Measurements from ENCODE around the gene XPR1.
"Not testable (repeated sequence)": the region's sequence is repeated elsewhere in the genome, so short reads cannot be mapped to it uniquely, and the experiment has no call there.

XPR1 gene

DNA sequence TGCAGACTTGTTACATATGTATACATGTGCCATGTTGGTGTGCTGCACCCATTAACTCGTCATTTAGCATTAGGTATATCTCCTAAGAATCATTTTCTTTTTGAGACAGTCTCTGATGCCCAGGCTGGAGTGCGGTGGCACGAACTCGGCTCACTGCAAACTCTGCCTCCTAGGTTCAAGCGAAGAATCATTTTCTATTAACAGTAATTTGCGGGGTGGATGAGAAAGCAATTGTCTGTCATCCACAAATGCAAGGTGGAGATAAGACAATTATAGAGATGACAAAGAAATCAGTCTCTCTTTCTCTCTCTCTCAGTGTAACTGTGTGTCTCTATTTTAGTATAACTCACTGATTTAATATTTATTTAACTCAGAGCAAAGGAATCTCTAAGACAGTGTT lies 149.9 kb downstream of the XPR1 start:
- in situ Hi-C loops (cut with MboI; ENCODE audit: low sequenced_read_pairs, unreplicated experiment), result no loop called here
- DNase-seq (ENCODE audit: low spot score), result no peak
- TF ChIP-seq, protein P1, sequence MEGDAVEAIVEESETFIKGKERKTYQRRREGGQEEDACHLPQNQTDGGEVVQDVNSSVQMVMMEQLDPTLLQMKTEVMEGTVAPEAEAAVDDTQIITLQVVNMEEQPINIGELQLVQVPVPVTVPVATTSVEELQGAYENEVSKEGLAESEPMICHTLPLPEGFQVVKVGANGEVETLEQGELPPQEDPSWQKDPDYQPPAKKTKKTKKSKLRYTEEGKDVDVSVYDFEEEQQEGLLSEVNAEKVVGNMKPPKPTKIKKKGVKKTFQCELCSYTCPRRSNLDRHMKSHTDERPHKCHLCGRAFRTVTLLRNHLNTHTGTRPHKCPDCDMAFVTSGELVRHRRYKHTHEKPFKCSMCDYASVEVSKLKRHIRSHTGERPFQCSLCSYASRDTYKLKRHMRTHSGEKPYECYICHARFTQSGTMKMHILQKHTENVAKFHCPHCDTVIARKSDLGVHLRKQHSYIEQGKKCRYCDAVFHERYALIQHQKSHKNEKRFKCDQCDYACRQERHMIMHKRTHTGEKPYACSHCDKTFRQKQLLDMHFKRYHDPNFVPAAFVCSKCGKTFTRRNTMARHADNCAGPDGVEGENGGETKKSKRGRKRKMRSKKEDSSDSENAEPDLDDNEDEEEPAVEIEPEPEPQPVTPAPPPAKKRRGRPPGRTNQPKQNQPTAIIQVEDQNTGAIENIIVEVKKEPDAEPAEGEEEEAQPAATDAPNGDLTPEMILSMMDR (IDR thresholded peaks at IDR 0.05; ENCODE audit: borderline replicate concordance, control extremely low read depth, extremely low read depth, insufficient read depth, missing control alignments), result no peak

DNA sequence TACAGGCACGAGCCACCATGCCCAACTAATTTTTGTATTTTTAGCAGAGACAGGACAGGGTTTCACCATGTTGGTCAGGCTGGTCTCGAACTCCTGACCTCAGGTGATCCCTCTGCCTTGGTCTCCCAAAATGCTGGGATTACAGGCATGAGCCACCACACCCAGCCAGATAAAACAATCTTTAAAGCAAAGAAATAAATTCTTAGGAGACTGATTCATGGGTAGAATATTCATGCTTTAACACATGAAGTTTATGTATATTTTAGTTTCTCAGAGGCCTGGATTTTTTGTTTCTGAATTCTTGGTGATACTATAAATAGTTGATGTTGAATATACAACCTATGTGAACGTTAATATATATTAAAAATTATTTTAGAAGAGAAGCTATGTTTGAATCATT lies 153.5 kb downstream of the XPR1 start:
- TF ChIP-seq, protein P1 (IDR thresholded peaks at IDR 0.05; ENCODE audit: borderline replicate concordance, control extremely low read depth, extremely low read depth, insufficient read depth, missing control alignments), result no peak
- in situ Hi-C loops (cut with MboI; ENCODE audit: low sequenced_read_pairs, unreplicated experiment), result no loop called here
- DNase-seq (ENCODE audit: low spot score), result no peak

DNA sequence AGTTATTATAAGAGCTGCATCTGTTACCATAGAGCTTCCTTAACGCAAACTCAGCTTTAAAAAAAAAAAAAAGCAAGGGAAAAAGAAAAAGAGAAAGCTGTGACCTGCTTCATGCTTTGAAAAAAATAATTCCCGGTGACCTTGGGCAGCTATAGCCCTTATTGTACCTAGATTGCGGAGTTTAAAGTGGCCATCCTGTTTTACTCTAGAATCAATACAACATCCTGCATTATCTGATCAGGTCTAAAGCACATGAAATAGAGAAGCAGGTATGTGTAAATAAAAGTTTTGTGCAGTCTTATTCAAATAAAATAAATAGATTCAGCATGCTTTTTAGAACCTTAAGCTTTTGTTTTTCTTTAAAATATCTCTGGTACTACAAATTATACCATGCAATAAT lies 154.1 kb downstream of the XPR1 start:
- in situ Hi-C loops (cut with MboI; ENCODE audit: low sequenced_read_pairs, unreplicated experiment), result no loop called here
- TF ChIP-seq, protein P1 (IDR thresholded peaks at IDR 0.05; ENCODE audit: borderline replicate concordance, control extremely low read depth, extremely low read depth, insufficient read depth, missing control alignments), result no peak
- DNase-seq (ENCODE audit: low spot score), result no peak

GRCh38 chr1:180786624-180787023 lies 154.8 kb downstream of the XPR1 start:
- DNase-seq (ENCODE audit: low spot score), result no peak
- TF ChIP-seq, protein P1 (IDR thresholded peaks at IDR 0.05; ENCODE audit: borderline replicate concordance, control extremely low read depth, extremely low read depth, insufficient read depth, missing control alignments), result no peak
- in situ Hi-C loops (cut with MboI; ENCODE audit: low sequenced_read_pairs, unreplicated experiment), result no loop called here

DNA sequence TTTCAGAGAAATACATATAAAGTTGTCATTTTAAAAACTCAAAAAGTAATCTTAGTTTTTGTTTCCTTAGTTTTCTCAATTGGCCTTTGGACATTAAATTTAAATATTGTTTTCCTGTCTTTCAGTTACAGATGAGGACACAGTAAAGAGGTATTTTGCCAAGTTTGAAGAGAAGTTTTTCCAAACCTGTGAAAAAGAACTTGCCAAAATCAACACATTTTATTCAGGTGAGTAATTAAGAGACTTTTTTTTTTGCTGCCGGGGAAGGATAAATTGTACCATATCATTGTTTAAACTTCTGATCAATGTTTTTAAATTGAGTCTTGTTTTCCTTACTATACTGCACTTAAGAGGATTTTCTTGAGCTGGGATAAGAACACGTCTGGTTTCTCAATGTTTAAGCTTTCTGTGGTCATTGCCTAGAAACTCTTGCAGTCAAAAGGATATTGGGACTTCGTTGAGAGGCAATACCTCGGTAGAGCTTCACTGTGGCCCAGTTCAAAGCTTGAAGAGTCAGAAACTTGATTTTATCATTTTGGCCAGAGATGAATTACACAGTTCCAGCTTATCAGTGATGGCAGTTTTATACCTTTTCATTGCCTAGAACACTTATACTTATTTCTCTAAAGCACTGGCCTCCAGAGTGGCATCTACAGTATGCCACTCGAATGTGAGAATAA lies 155.9 kb downstream of the XPR1 start:
- DNase-seq (ENCODE audit: low spot score), result no peak
- in situ Hi-C loops (cut with MboI; ENCODE audit: low sequenced_read_pairs, unreplicated experiment), result no loop called here
- TF ChIP-seq, protein P1 (IDR thresholded peaks at IDR 0.05; ENCODE audit: borderline replicate concordance, control extremely low read depth, extremely low read depth, insufficient read depth, missing control alignments), result no peak

DNA sequence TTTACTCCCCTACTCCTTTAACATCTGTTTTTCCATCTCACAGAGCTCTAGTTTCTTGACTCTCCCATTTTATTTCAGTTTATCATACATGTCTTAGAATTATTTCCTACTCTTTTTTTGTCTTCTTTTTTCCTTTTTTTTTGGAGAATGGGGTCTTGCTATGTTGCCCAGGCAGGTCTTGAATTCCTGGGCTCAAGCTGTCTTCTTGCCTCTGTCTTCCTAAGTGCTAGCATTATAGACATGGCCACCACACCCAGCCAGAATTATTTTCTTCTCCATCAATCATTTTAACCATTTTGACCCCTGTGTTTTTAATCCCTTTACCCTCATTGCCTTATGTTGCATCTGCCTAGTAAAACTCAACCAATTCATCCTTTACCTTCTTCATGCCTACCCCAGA lies 157.6 kb downstream of the XPR1 start:
- no peak for DNase-seq (ENCODE audit: low spot score)
- TF ChIP-seq, protein P1 (IDR thresholded peaks at IDR 0.05; ENCODE audit: borderline replicate concordance, control extremely low read depth, extremely low read depth, insufficient read depth, missing control alignments), result no peak
- in situ Hi-C loops (cut with MboI; ENCODE audit: low sequenced_read_pairs, unreplicated experiment), result no loop called here

GRCh38 chr1:180791152-180791551 lies 159.3 kb downstream of the XPR1 start:
- in situ Hi-C loops (cut with MboI; ENCODE audit: low sequenced_read_pairs, unreplicated experiment); DNase-seq (ENCODE audit: low spot score): not testable (repeated sequence)
